GM23338 (cell line): Measurements from ENCODE around the gene ONECUT1. TPM values are rescaled to one million over a fixed set of nuclear protein-coding genes. Genes with fewer than 3 reads are reported as not detected.

Experiments used
- ATAC-seq: fragments of 200-7000 bp; cut with Tn5 transposase; 3 replicates; pipeline ENCODE4 v1.9.1; 2020
- DNase-seq: peaks from one replicate; pipeline ENCODE4 v3.0.0-alpha.2; 2015; ENCODE audit warnings: low spot score
- H2AFZ ChIP-seq: fragments of 200-600 bp; sonication (generic); 2 replicates; pipeline ENCODE4 v1.8.0; 2016; ENCODE audit warnings: antibody characterized with exemption, mild to moderate bottlenecking, moderate library complexity
- H3F3A ChIP-seq: fragments of 200-600 bp; sonication (generic); replicated peaks from 2 replicates; pipeline ENCODE4 v1.8.0; 2017; ENCODE audit warnings: antibody characterized with exemption, mixed run types, low read depth
- H3K27ac ChIP-seq: fragments of 200-600 bp; sonication (generic); 2 replicates; pipeline ENCODE4 v1.6.1; 2016; ENCODE audit warnings: low read depth
- H3K27me3 ChIP-seq: fragments of 200-600 bp; sonication (generic); 2 replicates; pipeline ENCODE4 v1.8.0; 2016; ENCODE audit warnings: mild to moderate bottlenecking, mixed run types, moderate library complexity; ENCODE audit not compliant: insufficient read depth
- H3K36me3 ChIP-seq: fragments of 200-600 bp; sonication (generic); 2 replicates; pipeline ENCODE4 v1.8.0; 2016; ENCODE audit warnings: mild to moderate bottlenecking; ENCODE audit not compliant: insufficient read depth
- H3K4me1 ChIP-seq: fragments of 200-600 bp; sonication (generic); 2 replicates; pipeline ENCODE4 v1.8.0; 2016; ENCODE audit warnings: mild to moderate bottlenecking, moderate library complexity; ENCODE audit not compliant: insufficient read depth
- H3K4me2 ChIP-seq: fragments of 200-600 bp; sonication (generic); 2 replicates; pipeline ENCODE4 v1.7.1; 2017; ENCODE audit warnings: mixed run types
- H3K4me3 ChIP-seq: fragments of 200-600 bp; sonication (generic); 2 replicates; pipeline ENCODE4 v1.6.1; 2016; ENCODE audit warnings: mixed run types
- H3K79me2 ChIP-seq: fragments of 200-600 bp; sonication (generic); replicated peaks from 2 replicates; pipeline ENCODE4 v1.8.0; 2017; ENCODE audit warnings: mild to moderate bottlenecking; ENCODE audit not compliant: insufficient read depth
- H3K9me2 ChIP-seq: fragments of 200-600 bp; sonication (generic); 2 replicates; pipeline ENCODE4 v1.8.0; 2017; ENCODE audit not compliant: insufficient read depth
- H4K20me1 ChIP-seq: fragments of 200-600 bp; sonication (generic); replicated peaks from 2 replicates; pipeline ENCODE4 v1.8.0; 2017; ENCODE audit warnings: mild to moderate bottlenecking; ENCODE audit not compliant: insufficient read depth
- H3K27ac Mint-ChIP-seq: 2 replicates; pipeline ENCODE4 v1.8.0; 2020; ENCODE audit warnings: inconsistent platforms, mild to moderate bottlenecking, moderate library complexity, mixed read lengths
- H3K27me3 Mint-ChIP-seq: 3 replicates; pipeline ENCODE4 v1.8.0; 2022; ENCODE audit warnings: low read depth, mild to moderate bottlenecking, moderate library complexity, mixed read lengths, inconsistent platforms; ENCODE audit not compliant: insufficient read depth, poor library complexity
- H3K36me3 Mint-ChIP-seq: 3 replicates; pipeline ENCODE4 v1.8.0; 2021; ENCODE audit warnings: low read depth, mild to moderate bottlenecking, inconsistent platforms, moderate library complexity, mixed read lengths
- H3K4me1 Mint-ChIP-seq: 3 replicates; pipeline ENCODE4 v1.8.0; 2020; ENCODE audit warnings: mild to moderate bottlenecking, inconsistent platforms, mixed read lengths
- H3K4me3 Mint-ChIP-seq: 3 replicates; pipeline ENCODE4 v1.8.0; 2021; ENCODE audit warnings: moderate library complexity, mild to moderate bottlenecking, inconsistent platforms, mixed read lengths
- H3K9me3 Mint-ChIP-seq: 3 replicates; pipeline ENCODE4 v1.8.0; 2020; ENCODE audit warnings: moderate library complexity, mild to moderate bottlenecking, inconsistent platforms, mixed read lengths
- CREB1 ChIP-seq: fragments of 250-450 bp; sonication (Bioruptor Pico); IDR thresholded peaks from 2 replicates; pipeline ENCODE4 v1.5.0; 2020; ENCODE audit warnings: low read depth, mild to moderate bottlenecking, moderate library complexity
- CTCF ChIP-seq, 2 experiments: fragments of 200-600 bp in 1 of 2; sonication (generic) in 1 of 2; conservative IDR thresholded peaks; 2 replicates each; pipeline versions ENCODE4 v1.5.1 to v1.6.1; 2016 to 2017; ENCODE audit warnings: antibody characterized with exemption in 2 of 2, low read depth in 2 of 2, mild to moderate bottlenecking in 2 of 2, moderate library complexity in 1 of 2
- ETS1 ChIP-seq: IDR thresholded peaks from 2 replicates; pipeline ENCODE4 v1.6.1; 2016; ENCODE audit warnings: antibody characterized with exemption
- JUNB ChIP-seq: IDR thresholded peaks from one replicate; pipeline ENCODE4 v1.6.1; 2016; ENCODE audit warnings: antibody characterized with exemption; ENCODE audit not compliant: unreplicated experiment
- NANOG ChIP-seq: IDR thresholded peaks from 2 replicates; pipeline ENCODE4 v1.6.1; 2016; ENCODE audit warnings: antibody characterized with exemption, borderline replicate concordance
- POLR2AphosphoS5 ChIP-seq: IDR thresholded peaks from 2 replicates; pipeline ENCODE4 v1.6.1; 2016; ENCODE audit warnings: antibody characterized with exemption, low read depth
- STAT1 ChIP-seq: IDR thresholded peaks from one replicate; pipeline ENCODE4 v1.6.1; 2016; ENCODE audit warnings: antibody characterized with exemption; ENCODE audit not compliant: unreplicated experiment
- ZNF462 ChIP-seq: fragments of 250-450 bp; sonication (Bioruptor Pico); IDR thresholded peaks from 2 replicates; pipeline ENCODE4 v1.5.0; 2020; ENCODE audit warnings: mild to moderate bottlenecking, moderate library complexity
- polyA plus RNA-seq: library from polyadenylated mRNA; unstranded; fragments of >200 nt; fragmentation: Nextera tagmentation; extraction: Ambion mirVana; gene quantifications from 2 replicates; pipeline ENCODE4 v1.2.1, GENCODE V29; 2016
- total RNA-seq: library from RNA; depleted of rRNA; stranded (reverse); fragments of >200 nt; shearing (Covaris generic); gene quantifications from 2 replicates; pipeline ENCODE4 v1.2.3, GENCODE V29; 2014

Gene ONECUT1
- total and polyA plus RNA-seq, 2 experiments from 2014 or later: 4.3 to 9.4 TPM

GRCh38 chr15:52728899-52729298 lies 61.2 kb downstream of the ONECUT1 start:
- H3K79me2 ChIP-seq: no peaks in the 10 kb centered on the region
- peaks cover under 1% of the 10 kb centered on the region for H3K27me3 Mint-ChIP-seq
- no peaks in the 10 kb centered on the region for H3F3A ChIP-seq
- H3K36me3 Mint-ChIP-seq: no peaks in the 10 kb centered on the region; the same call in 2 of the 3 replicates
- H3K27me3 ChIP-seq: no peaks in the 10 kb centered on the region
- H3K4me3 Mint-ChIP-seq: no peak overlapping the region
- H3K4me2 ChIP-seq: no peak overlapping the region
- no peak overlapping the region for H3K27ac Mint-ChIP-seq
- TF ChIP-seq JUNB: no peak
- no peak for TF ChIP-seq POLR2AphosphoS5
- no peak for TF ChIP-seq CTCF (conservative IDR thresholded peaks at IDR 0.05; ENCODE audit: low read depth in 2 of 2)
- no peak for TF ChIP-seq ETS1
- TF ChIP-seq NANOG: no peak
- TF ChIP-seq CREB1: no peak
- no peak for TF ChIP-seq ZNF462 (CRISPR knock-in tag)
- no peak for TF ChIP-seq STAT1
- no peak overlapping the region for H2AFZ ChIP-seq
- H3K27ac ChIP-seq: no peak overlapping the region
- ATAC-seq (no peak), DNase-seq (no peak)
- no peak overlapping the region for H3K4me3 ChIP-seq
- H3K9me3 Mint-ChIP-seq: no peaks in the 10 kb centered on the region; the same call in 2 of the 3 replicates
- H3K9me2 ChIP-seq: no peaks in the 10 kb centered on the region
- H3K4me1 Mint-ChIP-seq: peaks cover 18% of the 10 kb centered on the region
- H3K4me1 ChIP-seq: peaks cover 24% of the 10 kb centered on the region
- H3K36me3 ChIP-seq: no peaks in the 10 kb centered on the region
- H4K20me1 ChIP-seq: no peaks in the 10 kb centered on the region
